ENCODE data around the gene CCDC57.

The CCDC57 gene

DNA sequence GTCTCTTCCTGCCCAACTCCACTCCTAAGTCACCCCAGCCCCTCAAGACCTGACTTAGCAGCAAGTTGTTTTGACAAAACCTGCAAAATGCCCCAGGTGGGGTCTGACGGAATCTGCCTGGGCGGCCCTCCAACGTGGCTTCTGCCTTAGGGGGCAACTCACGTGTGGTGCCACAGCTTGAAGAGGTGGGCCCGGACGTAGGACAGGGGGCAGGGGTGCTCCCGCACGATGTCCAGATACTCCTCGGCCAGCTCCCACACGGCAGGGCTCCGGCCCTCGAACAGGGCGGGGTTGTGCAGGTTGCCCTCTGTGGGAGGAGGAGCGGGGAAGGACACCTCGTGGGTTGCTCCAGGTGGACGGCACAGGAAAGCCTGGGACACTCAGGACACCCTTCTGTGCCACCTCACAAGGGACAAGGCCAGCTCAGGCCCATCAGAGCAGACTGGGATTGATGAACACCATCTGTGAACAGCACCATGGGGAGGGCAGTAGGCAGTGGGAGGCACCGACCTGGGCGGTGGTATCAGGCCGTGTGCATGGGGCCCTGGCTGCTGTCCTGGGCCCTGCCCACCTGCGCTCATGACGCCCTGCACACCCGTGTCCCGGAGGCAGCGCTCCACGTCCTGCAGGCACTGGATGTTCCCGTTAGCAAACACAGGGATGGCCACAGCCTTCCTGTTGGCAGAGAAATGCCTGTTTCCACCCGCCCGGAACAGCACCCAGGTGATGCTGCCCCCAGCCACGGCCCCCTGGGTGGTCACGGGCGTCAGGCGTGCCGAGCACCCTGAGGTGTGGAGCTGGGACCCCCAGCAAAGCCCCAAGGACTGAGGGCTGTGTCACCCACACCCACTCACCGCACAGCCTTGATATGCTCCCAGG lies 151.4 kb downstream of the CCDC57 start:
- DNase-seq (ENCODE audit: low spot score) = no peak

DNA sequence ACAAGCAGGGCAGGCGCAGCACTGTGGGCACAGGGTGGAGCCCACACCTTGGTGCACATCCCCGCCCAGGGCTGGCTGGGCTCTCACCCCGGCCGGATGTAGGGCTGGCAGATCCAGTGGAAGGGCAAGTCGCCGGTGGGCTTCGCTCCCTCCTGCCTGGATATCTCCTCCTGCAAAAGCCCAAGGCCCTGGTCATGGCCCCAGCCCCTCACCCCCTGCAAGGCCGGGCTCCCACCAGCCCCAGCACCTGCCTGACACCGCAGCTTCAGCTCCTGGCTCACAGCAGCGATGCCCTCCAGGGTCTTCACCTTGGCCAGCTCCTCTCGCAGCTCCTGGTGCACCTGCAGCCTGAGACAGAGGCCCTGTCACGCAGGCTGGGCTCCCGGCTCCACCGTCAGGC lies 152.0 kb downstream of the CCDC57 start:
- DNase-seq (ENCODE audit: low spot score) = no peak

DNA sequence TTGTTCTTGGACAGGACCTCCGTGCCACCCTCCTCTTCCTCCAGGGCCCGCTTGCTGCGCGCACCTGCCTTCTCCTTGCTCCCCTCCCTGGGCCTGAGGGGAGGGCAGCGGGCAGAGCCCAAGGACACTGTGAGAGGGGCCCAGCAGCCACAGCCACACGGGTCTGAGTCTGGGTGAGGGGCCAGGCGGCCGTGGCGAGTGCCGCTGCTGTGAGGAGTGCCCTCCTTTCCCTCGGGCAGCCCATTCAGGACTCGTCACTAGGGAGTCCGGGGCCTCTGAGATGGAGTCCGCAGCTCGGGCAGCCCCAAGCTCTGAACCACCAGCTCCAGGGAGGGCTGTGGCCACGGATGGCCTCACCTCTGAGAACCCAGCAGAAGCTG lies 152.7 kb downstream of the CCDC57 start:
- no peak for DNase-seq (ENCODE audit: low spot score)

DNA sequence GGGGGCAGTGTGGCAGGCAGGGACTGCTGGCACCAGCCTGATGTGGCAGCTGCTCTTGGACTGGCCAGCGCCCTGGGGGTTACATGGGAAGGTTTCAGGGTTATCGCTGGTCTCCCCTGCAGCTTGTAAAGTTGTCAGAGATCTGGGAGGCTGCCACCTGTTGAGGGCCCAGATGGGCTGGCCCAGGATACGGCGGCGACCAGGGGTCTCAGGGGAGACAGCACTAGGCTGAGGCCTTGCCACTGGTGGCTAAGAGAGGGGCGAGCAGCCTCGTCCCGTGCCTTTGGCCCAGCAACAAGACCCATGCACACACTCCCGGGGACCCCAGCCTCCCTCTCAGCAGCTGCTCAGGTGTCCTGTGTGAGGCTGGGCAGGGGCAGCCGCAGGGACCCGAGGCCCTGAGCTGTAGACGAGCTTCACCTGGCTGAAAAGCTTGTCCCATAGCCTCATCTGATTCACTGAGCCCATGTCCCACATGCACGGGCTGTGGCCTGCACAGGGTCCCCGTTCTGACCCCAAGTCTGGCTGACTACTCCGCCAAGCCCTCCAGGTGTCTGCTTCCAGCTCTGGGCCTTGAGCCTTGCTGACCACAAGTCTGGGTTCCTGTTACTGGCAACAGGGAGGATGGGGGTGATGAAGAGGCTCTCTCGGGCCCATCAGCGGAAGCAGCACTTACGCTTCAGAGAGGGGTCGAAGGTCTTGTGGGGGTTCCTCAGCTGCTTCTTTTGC lies 153.2 kb downstream of the CCDC57 start:
- no peak for DNase-seq (ENCODE audit: low spot score)

DNA sequence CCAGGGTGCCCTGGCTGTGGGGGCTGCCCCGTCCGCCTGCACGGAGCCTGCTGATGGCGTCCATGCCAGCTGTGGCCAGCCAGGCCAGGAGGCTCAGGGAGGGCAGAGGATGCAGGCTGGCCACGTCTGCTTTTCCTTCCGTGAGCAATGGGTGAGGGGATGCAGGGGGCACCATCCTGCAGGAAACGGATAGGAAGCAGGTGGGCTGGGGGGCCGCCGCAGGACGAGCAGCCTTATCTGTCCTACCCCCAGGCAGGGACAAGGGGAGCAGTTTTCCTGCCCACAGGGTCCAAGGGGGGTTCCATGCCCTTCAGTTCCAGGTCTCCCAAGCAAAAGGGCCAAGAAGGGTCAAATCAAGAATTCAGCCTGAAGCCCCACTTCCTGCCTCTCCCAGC lies 153.8 kb downstream of the CCDC57 start:
- no peak for DNase-seq (ENCODE audit: low spot score)

DNA sequence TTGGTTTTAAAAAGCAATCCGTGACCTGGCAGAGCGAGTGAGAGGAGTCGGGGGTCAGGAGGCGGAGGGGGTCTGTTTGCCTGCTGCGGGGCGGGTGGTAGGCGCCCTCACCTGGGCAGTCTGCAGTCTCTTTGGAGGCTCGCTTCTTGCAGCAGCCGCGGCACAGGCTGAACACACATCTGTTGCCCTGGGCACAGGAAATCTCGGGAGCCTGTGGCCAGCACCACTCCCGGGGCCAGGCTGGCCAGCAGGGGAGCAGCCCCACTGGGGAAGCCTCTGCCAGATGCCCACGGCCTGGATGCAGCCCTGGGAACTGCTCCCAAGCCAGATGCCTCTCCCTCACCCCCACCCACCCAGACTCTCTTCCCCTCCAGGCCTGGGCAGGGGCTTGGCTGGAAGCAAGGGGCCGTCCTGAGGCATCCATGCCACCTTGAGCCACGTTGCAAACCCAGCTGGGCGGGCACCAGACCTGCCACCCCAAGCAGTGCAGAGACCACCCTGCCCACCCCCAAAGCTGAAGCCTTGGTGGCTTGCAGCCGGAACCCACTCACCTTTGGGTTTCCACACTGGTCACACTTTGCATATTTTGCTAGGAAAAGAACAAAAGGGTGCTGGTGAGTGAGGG lies 154.3 kb downstream of the CCDC57 start:
- no peak for DNase-seq (ENCODE audit: low spot score)

DNA sequence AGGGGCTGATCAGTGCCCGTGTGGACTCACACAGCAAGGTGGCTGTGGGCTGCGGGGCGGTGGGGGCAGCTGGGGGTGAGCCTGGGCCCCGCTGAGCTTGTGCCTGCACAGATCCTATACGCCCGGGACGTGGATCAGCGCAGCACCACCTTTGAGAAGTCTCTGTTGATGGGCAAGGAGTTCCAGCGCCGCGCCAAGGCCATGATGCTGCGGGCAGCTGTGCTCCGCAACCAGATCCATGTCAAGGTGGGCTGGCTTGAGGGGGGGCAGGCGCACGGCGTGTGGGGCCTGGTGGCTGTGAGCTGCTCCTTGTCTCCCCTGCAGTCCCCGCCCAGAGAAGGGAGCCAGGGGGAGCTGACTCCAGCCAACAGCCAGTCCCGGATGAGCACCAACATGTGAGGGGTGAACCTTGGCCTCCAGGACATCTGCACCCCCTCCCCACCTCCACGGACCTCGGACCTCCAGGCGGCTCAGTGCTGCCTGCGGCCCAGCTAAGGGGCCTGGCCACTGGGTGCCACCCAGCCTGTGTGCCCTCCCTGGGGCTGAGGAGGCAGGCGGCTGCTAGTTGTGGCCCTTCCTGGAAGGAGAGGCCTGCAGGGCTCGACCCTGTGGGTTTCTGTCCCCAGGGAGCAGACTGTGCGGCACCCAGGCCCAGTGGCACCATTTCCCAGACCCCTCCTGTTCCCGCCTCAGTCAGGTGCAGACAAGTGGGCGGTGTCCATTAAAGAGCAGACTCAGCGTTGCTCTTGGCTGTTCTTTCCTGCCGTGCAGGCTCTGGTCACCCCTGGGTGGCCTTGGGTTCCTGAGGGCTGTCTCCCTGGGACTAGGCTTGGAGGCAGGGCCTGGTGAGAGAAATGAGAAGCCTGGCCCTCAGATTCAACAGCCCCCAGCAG lies 155.7 kb downstream of the CCDC57 start:
- DNase-seq (ENCODE audit: low spot score) = no peak

DNA sequence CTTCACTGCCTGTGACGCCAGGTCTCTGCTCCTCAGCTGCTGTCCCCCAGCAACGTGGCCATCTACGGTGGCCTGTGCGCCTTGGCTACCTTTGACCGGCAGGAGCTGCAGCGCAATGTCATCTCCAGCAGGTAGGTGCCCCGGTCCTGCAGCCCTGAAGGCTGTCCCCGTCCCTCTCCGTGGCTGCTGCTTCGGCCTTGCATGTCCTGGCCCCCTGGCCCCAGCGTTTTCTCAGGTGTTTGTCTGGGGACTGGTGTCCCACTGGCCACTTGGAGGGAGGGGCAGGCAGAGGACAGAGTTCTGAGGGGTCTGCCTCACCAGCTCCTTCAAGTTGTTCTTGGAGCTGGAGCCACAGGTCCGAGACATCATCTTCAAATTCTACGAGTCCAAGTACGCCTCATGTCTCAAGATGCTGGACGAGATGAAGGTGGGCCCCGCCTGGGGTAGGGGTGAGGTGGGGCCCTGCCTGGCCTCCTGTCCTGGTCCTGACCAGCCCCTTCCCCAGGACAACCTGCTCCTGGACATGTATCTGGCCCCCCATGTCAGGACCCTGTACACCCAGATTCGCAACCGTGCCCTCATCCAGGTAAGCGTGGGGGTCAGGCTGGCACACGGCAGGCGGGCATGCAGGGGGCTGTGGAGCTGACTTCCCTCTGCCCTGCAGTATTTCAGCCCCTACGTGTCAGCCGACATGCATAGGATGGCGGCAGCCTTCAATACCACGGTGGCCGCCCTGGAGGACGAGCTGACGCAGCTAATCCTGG lies 156.5 kb downstream of the CCDC57 start:
- DNase-seq (ENCODE audit: low spot score) = no peak

DNA sequence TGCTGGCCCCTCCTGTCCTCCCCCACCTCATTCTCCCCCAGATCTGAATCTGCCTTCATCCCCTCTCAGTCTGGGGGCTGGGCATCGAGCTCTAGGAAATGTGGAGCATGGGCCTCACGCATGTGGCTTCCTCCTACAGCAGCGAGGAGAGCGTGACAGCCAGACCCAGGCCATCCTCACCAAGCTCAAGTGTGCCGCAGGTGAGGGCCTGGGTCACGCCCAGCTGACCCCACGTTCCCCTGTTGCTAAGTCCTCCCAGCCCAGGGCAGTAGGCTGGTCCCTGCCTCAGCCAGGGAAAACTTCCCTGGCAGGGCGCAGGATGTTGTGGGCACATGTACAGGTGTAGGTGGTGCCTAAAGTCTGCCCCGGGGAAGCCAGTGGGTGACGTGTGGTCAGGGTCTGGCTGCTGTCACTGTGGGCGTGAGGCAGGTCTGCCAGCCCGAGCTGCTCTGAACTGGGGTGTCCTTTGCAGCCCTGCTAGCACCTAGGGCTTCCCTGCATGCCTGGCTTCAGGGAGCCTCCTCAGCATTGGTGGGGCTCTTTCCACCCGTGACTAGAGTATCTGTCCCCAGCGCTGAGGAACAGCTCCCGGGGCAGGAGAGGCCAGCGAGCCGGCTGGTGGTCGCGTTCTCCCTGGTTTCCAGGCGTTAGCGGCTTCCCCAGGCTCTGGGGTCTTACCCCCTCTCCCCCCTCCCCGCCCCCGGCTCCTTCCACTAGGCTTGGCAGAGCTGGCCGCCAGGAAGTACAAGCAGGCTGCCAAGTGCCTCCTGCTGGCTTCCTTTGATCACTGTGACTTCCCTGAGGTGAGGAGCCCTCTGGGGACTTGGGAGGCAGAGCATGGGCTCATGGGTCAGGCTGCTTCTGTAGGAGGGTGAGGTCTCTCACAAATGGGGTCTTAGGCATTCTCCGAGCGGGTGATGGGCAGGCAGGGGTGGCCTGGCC lies 157.3 kb downstream of the CCDC57 start:
- DNase-seq (ENCODE audit: low spot score) = no peak

DNA sequence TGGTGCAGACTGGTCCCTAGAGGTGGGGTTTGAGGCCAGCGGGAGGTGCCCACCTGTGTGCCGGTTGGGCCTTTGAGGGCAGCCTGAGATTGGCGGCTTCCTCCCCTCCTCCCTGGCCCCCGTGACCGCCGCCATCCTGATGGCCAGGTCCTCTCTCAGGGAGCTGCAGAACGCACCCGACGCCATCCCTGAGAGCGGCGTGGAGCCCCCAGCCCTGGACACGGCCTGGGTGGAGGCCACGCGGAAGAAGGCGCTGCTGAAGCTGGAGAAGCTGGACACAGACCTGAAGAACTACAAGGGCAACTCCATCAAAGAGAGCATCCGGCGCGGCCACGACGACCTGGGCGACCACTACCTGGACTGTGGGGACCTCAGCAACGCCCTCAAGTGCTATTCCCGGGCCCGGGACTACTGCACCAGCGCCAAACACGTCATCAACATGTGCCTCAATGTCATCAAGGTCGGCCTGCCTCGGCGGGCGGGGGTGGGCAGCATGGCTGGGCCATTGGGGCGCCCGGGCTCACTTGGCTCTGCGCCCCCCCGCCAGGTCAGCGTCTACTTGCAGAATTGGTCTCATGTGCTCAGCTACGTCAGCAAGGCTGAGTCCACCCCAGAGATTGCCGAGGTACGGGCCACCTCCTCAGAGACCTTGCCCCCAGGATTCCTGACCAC lies 158.2 kb downstream of the CCDC57 start:
- DNase-seq (ENCODE audit: low spot score) = no peak

DNA sequence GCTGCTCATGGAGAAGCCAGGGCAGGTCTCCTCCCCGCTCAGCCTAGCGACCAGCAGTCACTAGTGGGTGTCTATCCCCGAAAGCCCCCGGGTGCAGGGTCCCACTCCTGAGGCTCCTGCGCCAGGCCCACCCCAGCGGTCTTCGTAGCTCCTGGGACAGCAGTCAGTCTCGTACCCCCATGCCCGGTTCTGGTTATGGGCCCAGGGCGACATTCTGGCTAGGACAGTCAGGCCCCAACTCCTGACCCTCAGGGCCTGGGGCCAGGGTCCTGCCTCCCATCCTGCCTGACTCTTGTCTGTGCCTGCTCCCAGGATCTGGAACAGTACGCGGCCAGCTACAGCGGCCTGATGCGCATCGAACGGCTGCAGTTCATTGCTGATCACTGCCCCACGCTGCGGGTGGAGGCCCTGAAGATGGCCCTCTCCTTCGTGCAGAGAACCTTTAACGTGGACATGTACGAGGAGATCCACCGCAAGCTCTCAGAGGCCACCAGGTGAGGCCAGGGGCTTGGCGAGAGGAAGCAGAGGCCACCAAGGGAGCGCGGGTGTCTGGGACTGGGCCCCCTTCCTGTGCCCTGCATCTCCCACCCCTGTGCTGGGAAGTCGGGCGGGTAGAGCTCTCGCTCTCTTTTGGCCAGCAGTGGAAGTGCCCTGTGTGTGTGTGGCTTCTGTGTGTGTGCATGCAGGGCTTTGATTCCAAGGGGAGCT lies 158.9 kb downstream of the CCDC57 start:
- DNase-seq (ENCODE audit: low spot score) = no peak

DNA sequence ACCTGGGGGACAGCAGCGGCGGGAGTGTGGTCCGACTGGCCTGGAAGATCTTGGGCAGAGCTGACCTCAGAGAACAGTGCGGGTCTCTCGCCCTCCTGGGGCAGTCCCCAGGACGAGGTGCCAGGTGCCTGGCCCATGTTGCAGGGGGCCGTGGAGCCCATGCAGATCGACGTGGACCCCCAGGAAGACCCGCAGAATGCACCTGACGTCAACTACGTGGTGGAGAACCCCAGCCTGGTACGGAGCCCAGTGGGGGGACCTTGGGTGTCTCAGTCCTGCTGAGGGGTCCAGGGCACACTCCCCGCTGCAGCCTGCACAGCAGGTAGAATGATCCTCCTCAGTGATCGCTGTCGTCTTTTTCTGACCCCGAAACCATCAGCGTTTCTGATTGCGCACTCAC lies 159.5 kb downstream of the CCDC57 start:
- no peak for DNase-seq (ENCODE audit: low spot score)

DNA sequence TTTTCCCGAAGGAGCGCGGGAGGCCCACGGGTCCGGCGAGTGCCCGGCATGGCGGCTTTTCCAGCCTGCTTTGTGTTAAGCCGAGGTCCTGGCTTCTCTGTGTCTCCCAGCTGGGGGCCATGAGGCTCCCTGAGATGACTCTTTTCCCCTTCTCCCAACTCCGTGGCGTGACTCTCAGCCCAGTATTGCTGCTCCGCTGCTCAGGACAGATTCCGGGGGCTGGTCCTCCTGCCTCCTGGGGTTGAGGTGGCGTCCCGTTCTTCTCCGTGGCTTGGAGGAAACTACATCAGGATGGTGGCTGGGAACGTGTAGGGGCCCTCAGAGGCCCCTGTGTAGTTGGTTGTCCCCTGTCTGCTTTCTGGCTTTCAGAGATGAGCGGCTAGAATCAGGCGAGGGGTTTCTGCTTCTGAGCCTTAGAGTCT lies 160.0 kb downstream of the CCDC57 start:
- no peak for DNase-seq (ENCODE audit: low spot score)

DNA sequence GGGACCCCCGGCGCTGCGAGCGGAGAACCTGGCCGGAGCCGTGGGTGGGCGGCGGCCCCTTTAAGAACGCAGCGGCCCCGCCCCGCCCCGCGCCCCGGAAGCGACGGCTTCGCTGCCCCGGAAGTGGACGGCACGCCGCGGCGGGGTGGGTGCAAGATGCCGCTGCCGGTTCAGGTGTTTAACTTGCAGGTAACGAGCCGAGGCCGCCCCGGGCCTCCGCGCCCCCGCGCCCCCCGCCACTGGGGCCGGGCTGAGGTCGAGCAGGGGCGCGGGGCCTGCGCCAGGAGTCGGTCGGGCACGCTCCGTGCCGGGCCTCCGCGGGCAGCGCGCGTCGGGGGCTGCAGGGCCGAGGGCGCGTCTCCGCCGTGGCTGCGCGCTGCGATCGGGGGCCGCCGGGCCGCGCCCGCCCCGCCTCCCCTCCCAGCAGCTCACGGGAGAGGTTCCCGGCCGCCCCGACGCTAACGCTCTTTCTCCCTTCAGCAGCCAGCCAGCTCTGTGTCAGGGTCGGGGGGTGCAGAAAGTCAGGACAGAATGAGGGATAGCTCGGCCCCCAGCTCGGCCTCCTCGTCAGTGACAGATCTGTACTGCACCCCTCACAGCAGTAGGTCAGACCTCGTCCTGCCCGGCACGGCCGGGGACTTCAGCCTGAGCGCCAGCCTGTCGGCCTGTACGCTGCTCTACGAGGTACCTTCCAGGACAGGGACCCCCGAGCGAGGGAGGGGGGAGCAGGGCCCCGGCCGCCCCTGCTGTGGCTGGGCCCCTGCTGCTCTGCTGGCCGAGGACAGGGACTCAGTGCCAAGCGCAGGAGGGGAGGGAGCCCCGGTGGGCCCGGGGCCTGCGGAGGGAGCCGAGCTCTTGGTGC lies 160.6 kb downstream of the CCDC57 start, which contains the start of the genes GPS1 and RFNG:
Gene GPS1, plus strand, starts transcription at position 123 of the 862 bp plus-strand sequence. Its CDS starts 34 bp downstream, at position 157.
Gene RFNG, minus strand, starts transcription at position 36 of the 862 bp plus-strand sequence. CDS start 45 bp downstream, outside the sequence.
- DNase-seq (ENCODE audit: low spot score) = peak; percentile 78

Measured in LoVo (cell line).